ENCODE measurements around the gene SEMA4D.

DNA sequence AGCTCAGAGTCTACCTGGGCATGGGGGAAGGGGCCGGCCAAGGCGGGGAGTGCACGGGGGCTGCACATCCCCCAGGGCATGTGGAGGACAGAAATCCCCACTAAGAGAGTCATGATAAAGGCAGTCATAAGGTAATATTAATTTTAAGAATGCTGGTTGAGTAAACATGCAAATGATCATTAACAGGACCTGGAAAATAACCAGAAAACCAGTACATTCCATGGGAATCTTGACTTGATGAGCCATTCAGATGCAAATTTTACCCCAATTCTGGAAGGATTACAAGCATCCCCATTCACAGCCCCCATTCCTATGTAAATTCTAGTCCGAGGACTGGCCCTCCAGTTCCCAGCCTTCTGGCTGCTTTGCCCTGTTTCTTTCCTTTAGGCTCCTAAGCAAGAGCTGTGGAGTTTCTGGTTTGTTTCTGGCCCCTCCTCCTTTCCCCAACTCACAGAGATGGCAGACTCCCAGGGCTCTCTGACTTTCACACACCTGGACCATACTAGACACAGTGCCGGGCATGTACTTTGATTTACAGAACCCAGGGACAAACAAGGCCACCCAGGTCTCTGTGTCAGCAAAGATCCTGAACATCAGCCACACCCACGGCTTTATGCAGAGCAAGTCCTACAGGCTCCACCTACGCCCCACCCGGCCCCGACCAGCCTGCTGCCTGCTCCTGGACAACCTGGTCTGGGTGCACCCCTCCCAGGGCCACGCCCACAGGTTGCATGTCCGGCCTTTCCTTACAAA lies 62.7 kb downstream of the SEMA4D start:
- no peak for TF ChIP-seq CTCF (IDR thresholded peaks at IDR 0.05)
- no peak for TF ChIP-seq POLR2A (IDR thresholded peaks at IDR 0.05)

All from uterus (tissue), 2 donors.